Epithelial cell of proximal tubule (primary cell): ENCODE results near the gene PSME2. TPM values are rescaled to one million over a fixed set of nuclear protein-coding genes. Genes with fewer than 3 reads are reported as not detected.

Source experiments
- DNase-seq: peaks from one replicate; pipeline ENCODE4 v3.0.0-alpha.2; 2011; ENCODE audit warnings: low read depth
- H3K4me3 ChIP-seq: 2 replicates; pipeline ENCODE4 v1.5.1; 2011; ENCODE audit warnings: low read depth, mild to moderate bottlenecking, low read length
- CTCF ChIP-seq: conservative IDR thresholded peaks from 2 replicates; pipeline ENCODE4 v1.5.1; 2012; ENCODE audit warnings: low read depth, mild to moderate bottlenecking, low read length
- total RNA-seq: library from RNA; depleted of rRNA; stranded (reverse); fragments of >200 nt; gene quantifications from 2 replicates; pipeline ENCODE4 v1.2.3, GENCODE V29; 2015

PSME2 gene
- total RNA-seq, 1 donor from 2014 or later, result 156 TPM

GRCh38 chr14:24189460-24189859 lies 43.0 kb upstream of the PSME2 start:
- no peak for DNase-seq
- H3K4me3 ChIP-seq, result no peak overlapping the region
- no peak for TF ChIP-seq CTCF

GRCh38 chr14:24189059-24189375 lies 42.6 kb upstream of the PSME2 start:
- TF ChIP-seq CTCF, result no peak
- DNase-seq, result no peak
- H3K4me3 ChIP-seq, result peak overlapping the region; percentile 93

- peak within 1 kb of the TSS; percentile 93 for H3K4me3 ChIP-seq
- peak; percentile 84 for DNase-seq
- TF ChIP-seq CTCF, result no peak
These were observed 42.0 kb upstream of the PSME2 start, which contains the start of gene IPO4 for GRCh38 chr14:24188251-24189058. IPO4 (minus strand) TSS chr14:24188816; CDS start chr14:24188787, 29 bp downstream.

GRCh38 chr14:24187539-24187915 lies 41.1 kb upstream of the PSME2 start:
- peak overlapping the region; percentile 93 for H3K4me3 ChIP-seq
- no peak for TF ChIP-seq CTCF
- DNase-seq, result no peak

GRCh38 chr14:24186831-24187538 lies 40.6 kb upstream of the PSME2 start:
- DNase-seq, result no peak
- peak overlapping the region; percentile 93 for H3K4me3 ChIP-seq
- no peak for TF ChIP-seq CTCF

GRCh38 chr14:24185741-24186140 lies 39.3 kb upstream of the PSME2 start:
- H3K4me3 ChIP-seq, result no peak overlapping the region
- DNase-seq, result no peak
- no peak for TF ChIP-seq CTCF

GRCh38 chr14:24185026-24185425 lies 38.6 kb upstream of the PSME2 start:
- no peak for DNase-seq
- TF ChIP-seq CTCF, result no peak
- H3K4me3 ChIP-seq, result no peak overlapping the region
